Measurements from ENCODE around the gene CRY1. TPM values are rescaled to one million over a fixed set of nuclear protein-coding genes. Genes with fewer than 3 reads are reported as not detected.
A peak's percentile ranks its signal among the peaks of the same experiment; 100 is the strongest.

CRY1 gene
- total and polyA plus RNA-seq, 9 of the 15 experiments (the other 6 are each of a cell fraction or from before 2014, with no cell fraction given) = 8.7 to 33.3 (median 25.2) TPM

- TF ChIP-seq, protein P1, sequence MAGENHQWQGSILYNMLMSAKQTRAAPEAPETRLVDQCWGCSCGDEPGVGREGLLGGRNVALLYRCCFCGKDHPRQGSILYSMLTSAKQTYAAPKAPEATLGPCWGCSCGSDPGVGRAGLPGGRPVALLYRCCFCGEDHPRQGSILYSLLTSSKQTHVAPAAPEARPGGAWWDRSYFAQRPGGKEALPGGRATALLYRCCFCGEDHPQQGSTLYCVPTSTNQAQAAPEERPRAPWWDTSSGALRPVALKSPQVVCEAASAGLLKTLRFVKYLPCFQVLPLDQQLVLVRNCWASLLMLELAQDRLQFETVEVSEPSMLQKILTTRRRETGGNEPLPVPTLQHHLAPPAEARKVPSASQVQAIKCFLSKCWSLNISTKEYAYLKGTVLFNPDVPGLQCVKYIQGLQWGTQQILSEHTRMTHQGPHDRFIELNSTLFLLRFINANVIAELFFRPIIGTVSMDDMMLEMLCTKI (IDR thresholded peaks at IDR 0.05; ENCODE audit: partially characterized antibody) = no peak
- TF ChIP-seq, protein P2, sequence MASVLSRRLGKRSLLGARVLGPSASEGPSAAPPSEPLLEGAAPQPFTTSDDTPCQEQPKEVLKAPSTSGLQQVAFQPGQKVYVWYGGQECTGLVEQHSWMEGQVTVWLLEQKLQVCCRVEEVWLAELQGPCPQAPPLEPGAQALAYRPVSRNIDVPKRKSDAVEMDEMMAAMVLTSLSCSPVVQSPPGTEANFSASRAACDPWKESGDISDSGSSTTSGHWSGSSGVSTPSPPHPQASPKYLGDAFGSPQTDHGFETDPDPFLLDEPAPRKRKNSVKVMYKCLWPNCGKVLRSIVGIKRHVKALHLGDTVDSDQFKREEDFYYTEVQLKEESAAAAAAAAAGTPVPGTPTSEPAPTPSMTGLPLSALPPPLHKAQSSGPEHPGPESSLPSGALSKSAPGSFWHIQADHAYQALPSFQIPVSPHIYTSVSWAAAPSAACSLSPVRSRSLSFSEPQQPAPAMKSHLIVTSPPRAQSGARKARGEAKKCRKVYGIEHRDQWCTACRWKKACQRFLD (CRISPR knock-in tag; IDR thresholded peaks at IDR 0.05) = 0 out of 2 replicates have a peak, but pooled peaks have one; percentile 40
- no peak for TF ChIP-seq RBM22 (IDR thresholded peaks at IDR 0.05; ENCODE audit: low read depth, low read length, poor library complexity, severe bottlenecking)
- TF ChIP-seq KDM1A (IDR thresholded peaks at IDR 0.05) = no peak
- TF ChIP-seq NFE2 (IDR thresholded peaks at IDR 0.05; ENCODE audit: low read depth) = no peak
- TF ChIP-seq ZC3H8 (IDR thresholded peaks at IDR 0.05) = no peak
- 0 out of 2 replicates have a peak, but pooled peaks have one; percentile 7 for TF ChIP-seq ZNF384 (IDR thresholded peaks at IDR 0.05; ENCODE audit: low read depth, low read length)
- TF ChIP-seq ZNF592 (IDR thresholded peaks at IDR 0.05) = no peak; the same call in 1 of the 2 replicates
- TF ChIP-seq CBX5 (IDR thresholded peaks at IDR 0.05; ENCODE audit: borderline replicate concordance, low read depth) = no peak
- TF ChIP-seq SNRNP70 (optimal IDR thresholded peaks at IDR 0.05; ENCODE audit: low read depth, low read length) = no peak
- no peak for TF ChIP-seq TFAM (CRISPR knock-in tag; conservative IDR thresholded peaks at IDR 0.05)
- TF ChIP-seq NELFE (IDR thresholded peaks at IDR 0.05; ENCODE audit: insufficient read depth, insufficient read length) = no peak
- no peak for TF ChIP-seq JUN (IDR thresholded peaks at IDR 0.05; ENCODE audit: borderline replicate concordance, low read depth, low read length)
- peak; percentile 56; the same call in 1 of the 2 replicates for TF ChIP-seq JUN (CRISPR knock-in tag; IDR thresholded peaks at IDR 0.05; ENCODE audit: borderline replicate concordance)
- TF ChIP-seq TAF1 (IDR thresholded peaks at IDR 0.05; ENCODE audit: control insufficient read depth, extremely low read depth, insufficient read depth, low read length, severe bottlenecking) = peak; percentile 75
- no peak for TF ChIP-seq SMC3 (conservative IDR thresholded peaks at IDR 0.05; ENCODE audit: insufficient read depth, low read depth, low read length)
- no peak for TF ChIP-seq ZKSCAN3 (CRISPR knock-in tag; IDR thresholded peaks at IDR 0.05)
- no peak for TF ChIP-seq PTTG1 (tag; IDR thresholded peaks at IDR 0.05; ENCODE audit: low read depth)
- TF ChIP-seq SMARCA5 (IDR thresholded peaks at IDR 0.05) = no peak
- TF ChIP-seq ZNF583 (CRISPR knock-in tag; IDR thresholded peaks at IDR 0.05) = no peak
- TF ChIP-seq EP400 (IDR thresholded peaks at IDR 0.05) = peak; percentile 72; the same call in 1 of the 2 replicates
- no peak for TF ChIP-seq IRF1 (CRISPR knock-in tag; IDR thresholded peaks at IDR 0.05; ENCODE audit: borderline replicate concordance)
Observed at GRCh38 chr12:106955377-106956047, 137.8 kb downstream of the CRY1 start, which contains the start of gene TMEM263 (continued).

All from K562 (cell line).